ENCODE measurements around the gene TPST2.
A peak's percentile ranks its signal among the peaks of the same experiment; 100 is the strongest.

The TPST2 gene

DNA sequence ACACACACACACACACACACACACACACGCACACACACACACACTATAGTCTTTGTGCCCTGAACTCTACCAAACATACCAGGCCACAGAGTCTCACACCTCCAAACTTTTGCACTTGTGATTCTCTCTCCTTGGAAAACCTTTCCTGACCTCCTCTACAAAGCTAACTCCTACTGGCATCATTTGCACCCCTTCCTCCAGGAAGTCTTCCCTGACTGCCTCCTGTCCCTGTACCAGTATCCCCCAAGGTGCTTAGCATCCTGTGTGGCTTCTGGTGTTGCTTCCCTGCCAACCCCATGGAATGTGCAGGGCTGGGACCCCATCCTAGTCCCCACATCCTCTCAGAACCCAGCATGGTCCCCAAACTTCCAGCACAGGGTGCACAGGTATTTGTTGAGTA is 8.9 kb downstream of the TPST2 start:
- no peak for DNase-seq

DNA sequence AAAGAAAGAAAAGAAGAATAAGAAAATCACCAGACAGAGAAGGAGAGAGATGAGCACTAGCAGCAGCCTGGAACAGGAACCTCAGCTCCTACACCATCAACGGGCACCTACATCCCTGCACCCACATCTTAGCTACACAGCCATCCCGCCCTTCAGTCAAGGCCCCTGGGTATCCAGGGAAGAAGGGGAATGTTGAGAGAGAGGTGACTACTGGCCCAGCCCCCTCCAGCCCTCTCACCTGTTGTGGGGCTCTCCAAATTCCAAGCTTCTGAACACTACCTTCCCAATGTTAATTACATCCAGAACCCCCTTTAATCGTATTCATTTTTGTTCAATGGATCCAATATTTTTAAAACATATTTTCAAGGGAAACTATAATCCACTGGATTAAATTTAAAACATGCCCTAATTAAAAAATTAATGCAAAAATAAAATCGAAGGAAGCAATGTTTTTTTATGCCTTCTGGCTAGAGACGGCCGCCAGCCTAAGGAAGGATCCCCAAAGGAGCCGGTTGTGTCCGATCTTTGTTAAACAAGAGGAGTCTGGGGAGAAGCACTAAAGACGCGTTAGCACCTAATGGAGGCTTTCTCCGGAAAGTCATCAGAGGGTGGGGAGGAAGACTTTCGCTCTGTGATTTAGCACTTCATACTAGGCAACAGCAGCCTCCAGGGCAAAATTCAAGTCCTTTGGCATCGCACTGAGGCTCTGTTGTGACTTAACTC is 9.5 kb downstream of the TPST2 start:
- DNase-seq = no peak

DNA sequence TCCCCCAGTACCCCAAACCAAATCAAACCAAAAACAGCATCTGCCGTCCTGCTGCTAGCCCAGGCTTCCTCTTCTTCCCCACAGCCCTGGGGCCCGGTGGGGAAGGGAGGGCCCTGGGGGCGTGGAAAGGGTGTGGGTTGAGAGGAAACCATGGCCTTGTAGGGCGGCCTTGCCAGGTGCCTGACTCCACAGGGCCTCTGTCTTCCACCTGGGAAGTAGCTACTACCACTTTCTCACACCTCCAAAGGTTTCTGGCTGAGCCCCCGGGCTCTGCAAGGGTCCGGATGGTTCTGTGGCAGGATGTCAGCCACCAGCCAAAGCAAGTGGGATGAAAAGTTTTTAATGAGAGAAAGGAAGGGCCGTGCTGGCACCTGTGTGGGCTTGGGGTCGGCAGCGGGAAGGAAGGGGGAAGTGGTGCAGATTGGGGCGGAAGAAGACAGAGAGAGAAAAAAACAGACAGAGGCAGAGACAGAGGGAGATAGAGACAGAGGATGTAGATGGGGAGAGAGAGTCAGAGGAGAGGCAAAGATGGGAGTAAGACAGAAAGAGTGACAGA is 10.5 kb downstream of the TPST2 start:
- DNase-seq = peak in 1 of 56 donors; percentile 8

DNA sequence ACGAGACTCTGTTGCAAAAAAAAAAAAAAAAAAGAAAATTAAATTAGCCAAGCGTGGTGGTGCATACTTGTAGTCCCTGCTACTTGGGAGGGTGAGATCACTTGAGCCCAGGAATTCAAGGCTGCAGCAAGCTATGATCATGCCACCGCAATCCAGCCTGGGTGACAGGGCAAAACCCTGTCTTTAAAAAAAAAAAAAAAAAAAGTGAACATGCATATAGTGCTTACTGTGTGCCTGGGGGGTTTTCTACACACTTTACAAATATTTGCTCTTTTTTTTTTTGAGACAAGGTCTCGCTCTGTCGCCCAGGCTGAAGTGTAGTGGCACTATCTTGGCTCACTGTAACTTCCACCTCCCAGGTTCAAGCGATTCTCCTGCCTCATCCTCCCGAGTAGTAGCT is 12.9 kb downstream of the TPST2 start:
- no peak for DNase-seq

DNA sequence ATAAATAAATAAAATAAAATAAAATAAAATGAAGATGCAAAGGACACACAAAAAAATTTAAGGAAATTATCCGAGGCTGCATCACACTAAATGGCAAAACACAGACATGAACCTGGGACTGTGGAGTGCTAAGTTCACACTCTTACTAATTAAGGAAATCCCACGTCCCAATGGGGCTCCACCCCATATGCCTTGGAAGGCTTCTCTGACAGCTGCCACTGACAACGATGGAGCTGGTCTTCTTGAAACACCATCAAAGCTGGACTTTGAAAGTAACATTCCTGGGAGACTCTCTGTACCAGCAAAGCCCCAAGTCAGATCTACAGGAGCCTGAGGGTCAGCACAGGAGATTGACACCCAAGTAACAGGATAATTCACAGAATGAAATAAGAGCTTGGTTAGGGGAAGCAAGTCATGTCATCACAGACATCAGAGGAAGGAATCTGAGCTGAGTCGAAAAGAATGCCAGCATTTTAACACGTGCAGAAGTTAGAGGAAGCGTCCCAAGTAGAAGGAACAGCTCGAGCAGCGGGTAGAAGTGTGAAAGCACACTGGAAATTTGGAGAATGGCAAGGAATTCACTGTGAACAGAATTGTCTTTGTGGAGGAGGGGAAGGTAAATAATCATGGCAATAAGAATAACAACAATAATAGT is 13.8 kb downstream of the TPST2 start:
- DNase-seq = no peak

DNA sequence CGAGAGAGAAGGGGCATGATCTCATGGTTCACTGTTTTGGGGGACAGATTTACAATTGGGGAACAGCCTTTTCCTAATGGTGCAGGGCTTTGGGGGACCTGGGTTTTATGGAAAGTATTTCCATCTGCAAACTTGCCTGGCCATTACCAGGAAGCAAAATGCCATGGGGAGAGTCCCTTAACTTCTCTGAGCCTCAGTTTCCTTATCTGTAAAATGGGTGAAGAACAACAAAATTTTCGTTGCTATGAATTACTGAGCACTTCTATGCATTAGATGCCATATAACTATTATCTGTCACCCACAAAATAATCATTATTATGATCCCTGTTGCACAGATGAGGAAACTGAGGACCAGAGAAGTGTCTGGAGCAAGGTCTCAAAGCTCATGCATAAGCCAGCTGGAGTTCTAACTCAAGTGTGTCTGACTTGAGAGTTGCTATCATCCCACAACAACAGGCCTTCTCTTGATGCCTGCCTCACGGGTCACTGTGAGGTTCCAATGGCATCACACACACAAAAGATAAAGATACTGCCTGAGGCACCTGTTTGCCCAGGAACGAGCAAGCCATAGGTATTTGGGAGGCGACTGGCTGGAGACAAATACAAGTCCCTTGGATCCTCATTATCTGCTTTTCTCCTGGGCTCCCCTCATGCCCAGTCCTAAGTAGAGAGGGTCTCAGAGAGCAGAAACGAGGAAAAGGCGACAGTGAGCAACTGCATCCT is 15.8 kb downstream of the TPST2 start:
- no peak for DNase-seq

DNA sequence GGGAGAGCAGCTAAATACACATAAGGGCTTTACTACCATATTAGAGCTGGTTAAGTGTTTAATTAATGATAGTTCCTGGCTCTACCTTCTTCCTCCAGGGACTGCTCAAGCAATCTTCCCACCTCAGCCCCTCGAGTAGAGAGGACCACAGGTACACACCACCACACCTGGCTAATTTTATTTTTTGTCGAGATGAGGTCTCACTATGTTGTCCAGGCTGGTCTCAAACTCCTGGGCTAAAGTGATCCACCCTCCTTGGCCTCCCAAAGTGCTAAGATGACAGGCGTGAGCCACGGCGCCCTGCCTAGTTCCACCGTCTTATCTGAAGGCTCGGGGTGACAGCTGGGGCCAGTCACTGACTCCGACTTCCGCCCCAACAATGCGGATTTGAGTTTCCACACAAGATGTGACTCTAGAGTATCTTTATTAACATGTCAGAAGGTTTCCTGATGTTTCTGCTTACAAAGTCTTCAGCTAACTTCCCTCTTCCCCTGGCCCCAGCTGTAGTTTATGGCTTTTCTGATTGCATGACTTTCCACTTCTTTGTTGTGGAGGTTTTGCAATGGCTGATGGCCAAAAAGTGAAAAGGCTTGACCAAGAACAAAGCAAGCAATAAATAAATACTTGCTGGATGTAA is 16.8 kb downstream of the TPST2 start:
- peak in 7 of 56 donors; percentile 10 to 39 (median 19) for DNase-seq

DNA sequence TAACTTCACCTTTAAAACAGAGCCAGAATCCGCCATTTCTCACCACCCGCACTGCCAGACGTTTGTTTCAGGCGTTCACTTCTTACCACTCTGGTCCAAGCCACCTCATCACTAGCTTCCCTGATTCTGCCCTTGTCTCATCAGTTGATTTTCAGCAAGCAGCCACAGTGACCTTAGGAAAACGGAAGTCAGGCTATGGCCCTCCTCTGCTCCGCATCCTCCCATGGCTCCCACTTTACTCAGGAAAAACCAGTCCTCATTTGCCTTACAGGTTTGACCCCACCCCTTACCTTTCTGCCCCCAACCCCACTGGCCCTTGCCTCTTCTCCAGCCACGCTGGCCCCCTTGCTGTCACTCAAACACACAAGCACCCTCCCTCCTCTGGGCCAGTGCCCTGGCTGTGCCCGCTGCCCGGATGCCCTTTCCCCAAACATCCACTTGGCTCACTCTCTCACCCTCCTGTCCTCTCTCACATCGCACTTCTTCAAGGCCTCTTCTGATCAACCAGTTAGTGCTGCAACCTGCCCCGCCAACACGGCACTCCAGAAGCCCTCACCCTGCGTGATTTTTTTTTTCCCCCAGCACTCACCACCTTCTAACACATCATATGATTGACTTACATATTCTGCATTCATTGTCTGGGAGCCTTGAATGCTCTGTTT is 18.9 kb downstream of the TPST2 start:
- DNase-seq = no peak

DNA sequence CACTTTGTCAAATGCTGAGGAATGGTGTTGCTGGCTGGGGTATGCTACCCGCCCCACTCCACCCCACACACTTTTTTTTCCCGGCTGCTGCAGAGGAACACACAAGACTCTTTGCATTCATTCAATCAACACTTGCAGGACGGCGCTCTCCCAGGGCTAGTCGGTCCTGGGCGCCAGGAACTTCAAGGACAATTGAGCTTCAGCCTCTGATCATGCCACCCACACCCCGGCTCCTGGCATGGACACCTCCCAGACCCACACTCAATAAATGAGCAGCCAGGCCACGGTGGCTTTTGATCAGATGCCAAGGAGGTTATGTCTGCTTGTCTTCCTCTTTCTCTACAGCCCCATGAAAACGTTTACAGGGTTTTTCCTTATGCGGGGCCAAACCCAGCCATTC is 19.8 kb downstream of the TPST2 start:
- DNase-seq = peak in 13 of 56 donors; percentile 18 to 43 (median 31)

DNA sequence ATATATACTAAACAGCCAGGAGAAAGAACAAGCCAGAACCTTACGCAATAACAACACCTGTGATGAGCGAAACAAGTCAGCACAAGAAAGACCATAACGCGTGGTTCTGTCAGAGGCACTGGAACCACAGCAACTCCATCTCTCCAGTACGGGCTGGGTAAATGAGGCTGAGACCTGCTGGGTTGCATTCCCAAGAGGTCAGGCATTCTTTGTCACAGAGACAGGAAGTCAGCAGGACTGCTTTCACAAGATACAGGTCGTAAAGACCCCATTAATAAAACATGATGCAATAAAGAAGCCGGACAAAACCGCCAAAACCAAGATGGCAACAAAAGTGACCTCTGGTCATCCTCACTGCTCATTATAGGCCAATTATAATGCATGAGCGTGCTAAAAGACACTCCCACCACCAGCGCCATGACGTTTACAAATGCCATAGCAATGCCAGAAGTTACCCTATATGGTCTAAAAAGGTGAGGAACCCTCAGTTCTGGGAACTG is 21.7 kb downstream of the TPST2 start:
- no peak for DNase-seq

DNA sequence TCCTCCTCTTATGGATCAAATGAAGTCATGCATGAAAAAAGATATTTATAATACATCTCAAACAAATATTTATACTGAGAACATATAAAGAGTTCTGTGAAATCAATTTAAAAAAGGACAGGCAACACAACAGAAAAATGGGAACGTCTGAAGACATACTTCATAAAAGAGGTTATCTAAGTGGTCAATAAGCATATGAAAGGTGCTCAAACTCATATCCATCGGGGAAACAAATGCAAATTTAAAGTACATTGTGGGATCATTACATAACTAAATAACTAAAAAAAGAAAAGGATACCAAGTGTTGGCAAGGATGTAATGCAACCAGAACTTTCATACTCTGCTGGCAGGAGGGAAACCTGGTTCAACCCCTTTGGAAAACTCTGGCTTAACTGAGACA is 22.3 kb downstream of the TPST2 start:
- no peak for DNase-seq

DNA sequence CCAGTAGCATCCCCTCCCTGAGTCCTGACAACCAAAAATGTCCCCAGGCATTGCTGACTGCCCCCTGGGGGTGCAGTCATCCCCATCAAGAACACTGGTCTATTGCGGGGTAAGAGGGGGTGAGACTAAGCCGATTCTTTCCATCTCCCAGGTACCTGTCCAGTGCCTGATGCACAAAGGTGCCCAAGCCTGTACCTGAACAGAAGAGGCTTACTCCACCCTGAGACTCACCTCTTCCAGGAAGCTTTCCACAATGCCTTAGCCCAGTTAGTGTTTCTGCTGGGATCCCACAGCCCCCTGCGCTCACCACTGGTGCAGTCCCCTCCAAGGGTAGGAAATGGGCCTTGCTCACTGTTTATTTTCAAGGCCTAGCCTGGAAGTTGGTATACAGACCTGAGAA is 22.9 kb downstream of the TPST2 start:
- no peak for DNase-seq

DNA sequence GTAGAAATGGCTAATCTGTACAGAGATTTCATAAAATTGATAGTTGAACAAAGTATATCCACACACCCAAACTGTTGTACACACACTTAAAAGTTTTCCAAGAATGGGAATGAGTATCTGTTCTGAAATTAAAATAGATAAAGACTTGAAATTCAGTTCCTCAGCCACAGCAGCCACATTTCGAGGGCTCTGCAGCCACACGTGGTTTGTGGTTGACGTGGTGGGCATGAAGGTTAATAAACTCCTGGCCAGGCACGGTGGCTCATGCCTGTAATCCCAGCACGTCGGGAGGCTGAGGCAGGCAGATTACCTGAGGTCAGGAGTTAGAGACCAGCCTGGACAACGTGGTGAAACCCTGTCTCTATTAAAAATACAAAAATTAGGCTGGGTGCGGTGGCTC is 24.0 kb downstream of the TPST2 start:
- no peak for DNase-seq

DNA sequence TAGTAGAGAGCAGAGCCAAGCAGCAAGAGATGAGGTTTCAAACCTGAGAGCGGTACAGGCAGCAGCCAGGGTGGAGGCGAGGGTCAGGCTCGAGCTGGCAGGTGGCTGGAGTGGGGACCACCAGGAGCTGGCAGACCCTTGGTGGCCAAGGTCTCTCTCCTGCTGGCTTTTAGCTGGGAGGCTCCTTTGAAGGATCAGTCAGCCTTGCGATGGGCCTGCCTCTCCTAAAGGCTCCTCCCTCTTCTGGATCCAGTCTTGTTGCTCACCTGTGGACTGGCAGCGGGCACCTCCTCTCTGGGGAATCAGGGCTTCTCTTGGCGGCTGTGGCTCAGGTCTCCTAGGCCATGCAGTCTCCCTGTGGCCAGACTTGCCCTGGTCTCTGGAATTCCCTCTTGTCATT is 24.8 kb downstream of the TPST2 start:
- DNase-seq = no peak

DNA sequence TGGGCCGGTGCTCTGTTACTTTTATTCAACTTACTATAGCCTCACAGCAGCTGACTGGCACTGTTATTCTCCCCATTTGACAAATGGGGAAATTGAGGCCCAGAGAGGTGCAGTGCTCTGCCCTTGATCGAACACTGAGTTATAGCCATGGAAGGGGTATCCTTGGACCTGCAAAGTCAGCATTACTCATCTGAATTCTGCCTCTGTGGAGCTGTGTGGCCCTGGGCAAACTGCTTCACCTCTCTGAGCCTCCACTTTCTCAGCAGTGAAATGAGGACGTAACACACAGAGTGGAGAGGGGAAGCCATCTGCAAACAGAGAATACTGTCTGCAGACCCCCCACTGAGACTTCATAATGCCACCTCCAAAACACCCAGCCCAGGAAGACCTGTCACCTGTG is 25.3 kb downstream of the TPST2 start:
- DNase-seq = no peak

DNA sequence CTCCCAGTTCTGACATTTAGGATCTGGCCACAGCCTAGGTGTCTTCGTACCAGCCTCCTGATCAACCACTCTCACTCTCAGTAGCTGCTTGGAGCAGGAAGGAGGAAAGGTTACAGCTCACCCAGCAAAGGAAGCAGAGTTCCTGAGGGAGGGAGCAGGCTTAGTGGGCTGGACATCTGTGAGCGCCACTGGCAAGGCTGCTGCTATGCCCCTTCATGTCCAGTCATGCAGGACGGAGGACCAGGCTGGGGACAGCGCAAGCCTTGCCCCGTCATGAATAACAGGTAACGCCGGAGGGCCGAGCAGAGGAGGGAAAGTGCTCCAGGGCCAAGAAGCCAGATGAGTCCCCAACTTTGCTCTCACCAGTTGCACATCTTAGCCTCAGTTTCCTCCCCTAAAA is 25.8 kb downstream of the TPST2 start:
- no peak for DNase-seq

DNA sequence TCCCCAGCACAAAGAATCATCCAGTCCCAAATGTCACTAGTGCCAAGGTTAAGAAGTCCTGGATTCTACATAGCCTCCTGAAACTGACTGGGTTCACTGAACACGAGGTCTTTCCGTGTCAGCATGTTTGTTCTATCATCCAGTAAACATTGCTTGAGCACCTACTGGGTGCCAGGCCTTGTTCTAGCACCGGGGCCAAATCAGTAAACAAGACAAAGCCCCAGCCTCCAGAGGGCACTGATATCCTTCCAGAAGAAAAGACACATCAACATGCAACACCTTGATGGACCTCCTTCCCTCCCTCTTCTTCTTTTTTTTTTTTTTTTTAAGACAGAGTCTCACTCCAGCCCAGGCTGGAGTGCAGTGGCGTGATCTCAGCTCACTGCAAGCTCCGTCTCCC is 26.9 kb downstream of the TPST2 start:
- DNase-seq = no peak

DNA sequence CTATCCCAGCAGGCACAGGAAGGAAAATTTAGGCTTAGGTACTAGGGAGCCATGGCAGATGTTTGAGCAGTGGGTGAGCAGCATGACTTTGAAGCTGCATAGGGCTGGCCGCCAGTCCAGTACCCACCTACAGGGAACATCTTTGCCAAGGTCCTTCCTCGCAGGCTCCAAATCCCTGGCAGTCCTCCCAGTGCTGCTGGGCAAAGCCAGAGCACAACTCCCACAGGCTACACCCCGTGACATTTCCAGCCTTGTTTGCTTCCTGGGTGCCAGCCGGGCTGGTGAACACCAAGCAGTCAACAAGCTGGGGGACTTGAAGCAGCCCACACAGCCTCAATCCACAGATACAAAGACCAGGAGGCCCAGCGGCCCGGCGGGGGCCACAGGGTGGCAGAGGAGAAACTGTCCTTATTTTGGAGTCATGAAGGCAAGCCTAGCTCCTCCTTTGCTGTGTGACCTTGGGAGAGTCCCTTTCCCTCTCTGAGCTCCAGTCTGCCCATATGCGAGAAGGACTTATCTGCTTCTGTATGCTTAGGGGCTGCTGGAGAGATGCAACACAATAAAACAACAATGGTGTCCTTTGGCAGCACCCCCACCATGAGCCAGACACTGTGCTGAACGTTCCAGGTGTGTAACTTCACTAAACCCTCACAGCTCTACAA is 28.0 kb downstream of the TPST2 start:
- peak in 22 of 56 donors; percentile 11 to 61 (median 30) for DNase-seq

DNA sequence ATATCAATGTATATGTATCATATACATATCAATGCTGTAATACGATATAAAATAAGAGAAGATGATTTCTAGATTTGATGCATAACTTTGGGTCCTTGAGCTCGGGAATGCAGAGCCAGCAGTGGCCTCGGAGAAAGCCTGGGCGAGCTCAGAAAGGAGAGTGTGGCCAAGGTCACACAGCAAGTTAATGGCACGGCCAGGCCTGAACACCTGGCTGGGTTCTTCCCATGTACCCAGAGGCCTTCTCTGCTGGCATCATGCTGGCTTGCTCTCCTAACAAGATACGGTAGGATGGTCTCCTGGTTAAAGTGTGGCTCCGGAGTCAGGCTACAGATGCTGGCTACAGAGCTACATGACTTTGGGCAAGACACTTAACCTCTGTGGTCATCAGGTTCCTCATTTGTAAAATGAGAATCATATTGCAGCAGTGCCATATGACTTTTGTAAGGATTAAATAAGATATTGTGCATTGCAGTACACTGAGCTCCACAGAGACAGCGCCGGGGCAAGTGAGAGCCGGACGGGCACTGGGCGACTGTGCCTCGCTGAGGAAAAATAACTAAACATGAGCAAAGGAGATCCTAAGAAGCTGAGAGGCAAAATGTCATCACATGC is 29.9 kb downstream of the TPST2 start:
- DNase-seq = no peak

Measured in amygdala (tissue), 56 donors.